ENCODE results near the gene RNF180. TPM values are rescaled to one million over a fixed set of nuclear protein-coding genes. Genes with fewer than 3 reads are reported as not detected.

RNF180 gene
- polyA plus RNA-seq, 1 donor from 2014 or later, result 6.4 TPM

DNA sequence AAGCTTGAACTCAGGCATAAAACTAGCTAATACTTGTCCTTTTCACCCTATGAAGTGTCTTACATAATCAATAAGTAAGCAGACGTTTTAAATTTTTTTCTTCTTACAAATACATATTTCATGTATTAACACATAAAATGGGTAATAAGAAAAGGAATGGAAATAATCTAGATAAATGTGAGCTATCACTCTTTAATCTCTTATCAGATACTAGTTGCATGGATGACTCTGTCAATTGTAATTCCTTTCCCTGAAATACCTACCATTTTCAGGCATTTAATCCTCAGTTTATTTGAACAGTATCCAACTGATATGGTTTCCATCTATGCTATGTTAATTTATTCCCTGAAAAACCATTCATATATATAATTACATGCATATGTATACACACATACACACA, 174.1 kb downstream of the RNF180 start:
- no peaks in the 10 kb centered on the region for H4K20me1 ChIP-seq (ENCODE audit: insufficient read depth)

DNA sequence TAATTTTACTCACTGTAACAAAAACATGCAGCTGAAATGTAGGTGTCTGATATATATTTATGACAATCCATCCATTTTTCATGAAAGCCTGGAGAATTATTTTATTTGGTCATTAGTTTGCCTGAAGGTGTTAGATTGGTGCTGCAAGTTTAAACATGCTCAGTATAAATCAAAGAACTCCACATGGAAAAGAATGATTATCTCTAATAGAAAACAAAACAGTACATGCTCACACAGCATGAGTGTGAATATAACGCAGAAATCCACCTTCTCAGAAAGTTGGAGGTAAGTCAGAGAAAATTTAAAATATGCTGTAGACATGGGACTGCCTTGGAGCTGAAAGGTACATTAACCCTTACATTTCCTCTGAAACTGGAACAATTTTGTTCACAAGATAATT, 174.7 kb downstream of the RNF180 start:
- H3K9me3 ChIP-seq (ENCODE audit: low read length), result no peaks in the 10 kb centered on the region
- no peaks in the 10 kb centered on the region for H3K79me2 ChIP-seq (replicated peaks; ENCODE audit: insufficient read depth, low read length)
- no peak overlapping the region for H3K4me3 ChIP-seq (ENCODE audit: low read length)
- H3K36me3 ChIP-seq (ENCODE audit: insufficient read depth, low read length), result no peaks in the 10 kb centered on the region
- H3F3A ChIP-seq (ENCODE audit: insufficient read depth, low read length, poor library complexity, severe bottlenecking), result no peaks in the 10 kb centered on the region
- no peaks in the 10 kb centered on the region for H3K27me3 ChIP-seq (ENCODE audit: insufficient read depth, low read depth, low read length)
- H3K9ac ChIP-seq (ENCODE audit: low read length), result no peak overlapping the region
- no peak overlapping the region for H3K27ac ChIP-seq (ENCODE audit: low read length)
- no peaks in the 10 kb centered on the region for H4K20me1 ChIP-seq (ENCODE audit: insufficient read depth)
- H2AFZ ChIP-seq (ENCODE audit: low read depth, low read length), result no peak overlapping the region
- no peak overlapping the region for H3K4me2 ChIP-seq (ENCODE audit: low read length)
- H3K9me2 ChIP-seq (ENCODE audit: insufficient read depth, low read length), result no peaks in the 10 kb centered on the region
- TF ChIP-seq MXI1 (conservative IDR thresholded peaks at IDR 0.05; ENCODE audit: poor library complexity, severe bottlenecking) (no peak), TAF1 (IDR thresholded peaks at IDR 0.05; ENCODE audit: low read depth) (no peak), SMC3 (conservative IDR thresholded peaks at IDR 0.05; ENCODE audit: poor library complexity) (no peak), EZH2 (IDR thresholded peaks at IDR 0.05; ENCODE audit: borderline replicate concordance, insufficient read depth, low read length, poor library complexity, severe bottlenecking) (no peak), EP300 (conservative IDR thresholded peaks at IDR 0.05; ENCODE audit: poor library complexity, severe bottlenecking) (no peak), REST (IDR thresholded peaks at IDR 0.05; ENCODE audit: borderline replicate concordance) (no peak), RAD21 (conservative IDR thresholded peaks at IDR 0.05) (no peak)
- TF ChIP-seq, protein P1, sequence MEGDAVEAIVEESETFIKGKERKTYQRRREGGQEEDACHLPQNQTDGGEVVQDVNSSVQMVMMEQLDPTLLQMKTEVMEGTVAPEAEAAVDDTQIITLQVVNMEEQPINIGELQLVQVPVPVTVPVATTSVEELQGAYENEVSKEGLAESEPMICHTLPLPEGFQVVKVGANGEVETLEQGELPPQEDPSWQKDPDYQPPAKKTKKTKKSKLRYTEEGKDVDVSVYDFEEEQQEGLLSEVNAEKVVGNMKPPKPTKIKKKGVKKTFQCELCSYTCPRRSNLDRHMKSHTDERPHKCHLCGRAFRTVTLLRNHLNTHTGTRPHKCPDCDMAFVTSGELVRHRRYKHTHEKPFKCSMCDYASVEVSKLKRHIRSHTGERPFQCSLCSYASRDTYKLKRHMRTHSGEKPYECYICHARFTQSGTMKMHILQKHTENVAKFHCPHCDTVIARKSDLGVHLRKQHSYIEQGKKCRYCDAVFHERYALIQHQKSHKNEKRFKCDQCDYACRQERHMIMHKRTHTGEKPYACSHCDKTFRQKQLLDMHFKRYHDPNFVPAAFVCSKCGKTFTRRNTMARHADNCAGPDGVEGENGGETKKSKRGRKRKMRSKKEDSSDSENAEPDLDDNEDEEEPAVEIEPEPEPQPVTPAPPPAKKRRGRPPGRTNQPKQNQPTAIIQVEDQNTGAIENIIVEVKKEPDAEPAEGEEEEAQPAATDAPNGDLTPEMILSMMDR (IDR thresholded peaks at IDR 0.05; ENCODE audit: poor library complexity, severe bottlenecking), result no peak

More for the DNA sequence above, 174.1 kb downstream of the RNF180 start:
- H2AFZ ChIP-seq (ENCODE audit: low read depth, low read length), result no peak overlapping the region
- no peak overlapping the region for H3K9ac ChIP-seq (ENCODE audit: low read length)
- H3K27ac ChIP-seq (ENCODE audit: low read length), result no peak overlapping the region
- H3K27me3 ChIP-seq (ENCODE audit: insufficient read depth, low read depth, low read length), result no peaks in the 10 kb centered on the region
- TF ChIP-seq, protein P1 (IDR thresholded peaks at IDR 0.05; ENCODE audit: poor library complexity, severe bottlenecking), result no peak
- TF ChIP-seq EZH2 (IDR thresholded peaks at IDR 0.05; ENCODE audit: borderline replicate concordance, insufficient read depth, low read length, poor library complexity, severe bottlenecking), result no peak
- TF ChIP-seq POLR2AphosphoS5 (IDR thresholded peaks at IDR 0.05), result no peak
- TF ChIP-seq SMC3 (conservative IDR thresholded peaks at IDR 0.05; ENCODE audit: poor library complexity), result no peak
- no peak for TF ChIP-seq MXI1 (conservative IDR thresholded peaks at IDR 0.05; ENCODE audit: poor library complexity, severe bottlenecking)
- no peak for TF ChIP-seq TAF1 (IDR thresholded peaks at IDR 0.05; ENCODE audit: low read depth)
- no peak for TF ChIP-seq REST (IDR thresholded peaks at IDR 0.05; ENCODE audit: borderline replicate concordance)
- no peak for TF ChIP-seq RAD21 (conservative IDR thresholded peaks at IDR 0.05)
- TF ChIP-seq EP300 (conservative IDR thresholded peaks at IDR 0.05; ENCODE audit: poor library complexity, severe bottlenecking), result no peak
- no peaks in the 10 kb centered on the region for H3K36me3 ChIP-seq (ENCODE audit: insufficient read depth, low read length)
- H3F3A ChIP-seq (ENCODE audit: insufficient read depth, low read length, poor library complexity, severe bottlenecking), result no peaks in the 10 kb centered on the region
- H3K4me2 ChIP-seq (ENCODE audit: low read length), result no peak overlapping the region
- no peaks in the 10 kb centered on the region for H3K9me3 ChIP-seq (ENCODE audit: low read length)
- H3K9me2 ChIP-seq (ENCODE audit: insufficient read depth, low read length), result no peaks in the 10 kb centered on the region
- no peaks in the 10 kb centered on the region for H3K79me2 ChIP-seq (replicated peaks; ENCODE audit: insufficient read depth, low read length)
- H3K4me3 ChIP-seq (ENCODE audit: low read length), result no peak overlapping the region
